Fibroblast of pulmonary artery (primary cell): ENCODE results near the gene VRK2.
A peak's percentile ranks its signal among the peaks of the same experiment; 100 is the strongest.

Experiments used
- DNase-seq: peaks from one replicate; pipeline ENCODE4 v3.0.0-alpha.2; 2010; ENCODE audit warnings: low read depth
- H3K4me3 ChIP-seq: replicated peaks from 2 replicates; pipeline ENCODE4 v1.5.1; 2011; ENCODE audit warnings: low read depth, mild to moderate bottlenecking, control low read depth, low read length, moderate library complexity
- TF ChIP-seq, protein P1 (sequence below): IDR thresholded peaks from 2 replicates; pipeline ENCODE4 v1.5.1; 2011; ENCODE audit warnings: mild to moderate bottlenecking, control low read depth, low read length, inconsistent platforms; ENCODE audit errors: missing control alignments

The VRK2 gene

DNA sequence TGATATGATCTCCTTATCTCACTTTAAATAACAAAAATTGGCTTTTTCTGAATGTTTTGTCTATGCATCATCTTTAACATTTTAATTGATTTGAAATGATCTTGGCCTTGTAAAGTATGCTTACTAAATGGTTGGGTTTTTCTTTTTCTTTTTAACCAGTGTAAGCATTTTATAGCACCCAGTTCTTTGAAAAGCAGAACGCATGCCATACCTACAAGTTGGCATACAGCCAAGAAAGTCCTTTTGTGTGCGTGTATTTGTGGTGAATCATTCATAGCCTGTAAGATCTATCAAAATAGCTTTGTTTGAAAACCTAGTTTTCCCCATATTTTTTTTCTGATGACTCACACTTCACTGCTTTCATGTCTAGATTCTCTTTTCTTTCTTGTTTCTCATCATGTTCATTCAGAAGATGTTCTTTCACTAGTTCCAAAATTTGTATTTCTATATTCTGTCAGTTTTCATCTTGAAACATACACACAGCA, 4.1 kb upstream of the VRK2 start:
- TF ChIP-seq, protein P1, sequence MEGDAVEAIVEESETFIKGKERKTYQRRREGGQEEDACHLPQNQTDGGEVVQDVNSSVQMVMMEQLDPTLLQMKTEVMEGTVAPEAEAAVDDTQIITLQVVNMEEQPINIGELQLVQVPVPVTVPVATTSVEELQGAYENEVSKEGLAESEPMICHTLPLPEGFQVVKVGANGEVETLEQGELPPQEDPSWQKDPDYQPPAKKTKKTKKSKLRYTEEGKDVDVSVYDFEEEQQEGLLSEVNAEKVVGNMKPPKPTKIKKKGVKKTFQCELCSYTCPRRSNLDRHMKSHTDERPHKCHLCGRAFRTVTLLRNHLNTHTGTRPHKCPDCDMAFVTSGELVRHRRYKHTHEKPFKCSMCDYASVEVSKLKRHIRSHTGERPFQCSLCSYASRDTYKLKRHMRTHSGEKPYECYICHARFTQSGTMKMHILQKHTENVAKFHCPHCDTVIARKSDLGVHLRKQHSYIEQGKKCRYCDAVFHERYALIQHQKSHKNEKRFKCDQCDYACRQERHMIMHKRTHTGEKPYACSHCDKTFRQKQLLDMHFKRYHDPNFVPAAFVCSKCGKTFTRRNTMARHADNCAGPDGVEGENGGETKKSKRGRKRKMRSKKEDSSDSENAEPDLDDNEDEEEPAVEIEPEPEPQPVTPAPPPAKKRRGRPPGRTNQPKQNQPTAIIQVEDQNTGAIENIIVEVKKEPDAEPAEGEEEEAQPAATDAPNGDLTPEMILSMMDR = no peak
- H3K4me3 ChIP-seq = no peak overlapping the region
- DNase-seq = peak; percentile 96

DNA sequence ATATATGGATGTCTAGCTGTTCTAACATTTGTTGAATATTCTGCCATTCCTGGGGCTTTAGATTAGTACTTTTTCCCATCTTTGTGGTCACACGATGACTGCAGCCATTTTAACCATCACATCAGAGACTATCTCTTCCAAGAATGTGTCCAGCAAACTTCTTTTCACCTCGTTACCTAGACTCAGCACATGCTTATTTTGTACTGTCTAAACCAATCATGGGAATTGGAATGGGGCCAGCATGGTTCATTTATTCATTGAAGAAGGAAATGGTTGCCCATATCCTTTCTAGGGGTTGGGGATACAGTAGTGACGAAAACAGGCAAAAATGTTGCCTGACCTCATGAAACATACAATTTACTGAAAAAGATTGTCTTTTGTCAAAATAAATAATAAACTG, 2.5 kb upstream of the VRK2 start:
- TF ChIP-seq, protein P1 = no peak
- DNase-seq = no peak
- no peak overlapping the region for H3K4me3 ChIP-seq

DNA sequence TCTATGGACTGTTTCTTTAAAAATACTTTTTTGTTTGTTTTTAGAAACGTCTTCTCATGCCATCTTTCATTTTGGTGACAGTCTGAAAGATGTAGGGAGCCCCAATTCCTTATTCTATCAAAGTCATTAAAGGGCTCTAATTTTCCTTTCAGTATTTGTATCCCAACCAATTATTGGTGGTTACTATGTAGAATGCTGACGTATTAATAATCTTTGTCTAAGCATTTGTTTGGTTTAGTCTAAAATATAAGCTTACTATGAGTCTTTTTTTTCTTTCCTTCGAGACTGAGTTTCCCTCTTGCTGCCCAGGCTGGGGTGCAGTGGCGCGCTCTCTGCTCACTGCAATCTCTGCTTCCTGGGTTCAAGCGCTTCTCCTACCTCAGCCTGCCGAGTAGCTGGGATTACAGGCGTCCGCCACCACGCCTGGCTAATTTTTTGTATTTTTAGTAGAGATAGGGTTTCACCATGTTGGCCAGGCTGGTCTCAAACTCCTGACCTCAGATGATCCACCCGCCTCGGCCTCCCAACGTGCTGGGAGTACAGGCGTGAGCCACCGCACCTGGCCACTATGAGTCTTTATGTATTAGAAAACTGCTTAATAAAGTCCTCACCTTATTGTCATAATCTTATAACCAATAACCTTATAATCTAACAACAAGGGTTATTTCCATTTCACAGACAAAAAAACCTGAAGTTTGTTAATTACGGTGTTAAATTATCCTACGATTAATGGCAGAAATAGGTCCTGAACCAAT, 849 bp upstream of the VRK2 start:
- TF ChIP-seq, protein P1 = no peak
- H3K4me3 ChIP-seq = peak overlapping the region; percentile 75
- DNase-seq = no peak

DNA sequence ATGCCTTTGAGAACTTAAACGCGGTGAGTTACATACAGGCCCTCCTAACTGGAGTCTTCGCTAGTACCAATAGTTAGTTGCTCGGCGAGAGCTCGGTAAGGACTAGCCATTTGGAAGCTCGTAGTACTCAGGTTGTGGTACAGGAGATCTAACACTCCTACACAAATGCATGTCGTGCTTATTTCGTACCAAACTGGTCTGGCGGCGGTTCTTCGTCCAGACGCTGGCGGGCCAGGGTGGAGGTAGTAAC, 346 bp upstream of the VRK2 start:
- TF ChIP-seq, protein P1 = no peak
- peak overlapping the region; percentile 75 for H3K4me3 ChIP-seq
- no peak for DNase-seq

DNA sequence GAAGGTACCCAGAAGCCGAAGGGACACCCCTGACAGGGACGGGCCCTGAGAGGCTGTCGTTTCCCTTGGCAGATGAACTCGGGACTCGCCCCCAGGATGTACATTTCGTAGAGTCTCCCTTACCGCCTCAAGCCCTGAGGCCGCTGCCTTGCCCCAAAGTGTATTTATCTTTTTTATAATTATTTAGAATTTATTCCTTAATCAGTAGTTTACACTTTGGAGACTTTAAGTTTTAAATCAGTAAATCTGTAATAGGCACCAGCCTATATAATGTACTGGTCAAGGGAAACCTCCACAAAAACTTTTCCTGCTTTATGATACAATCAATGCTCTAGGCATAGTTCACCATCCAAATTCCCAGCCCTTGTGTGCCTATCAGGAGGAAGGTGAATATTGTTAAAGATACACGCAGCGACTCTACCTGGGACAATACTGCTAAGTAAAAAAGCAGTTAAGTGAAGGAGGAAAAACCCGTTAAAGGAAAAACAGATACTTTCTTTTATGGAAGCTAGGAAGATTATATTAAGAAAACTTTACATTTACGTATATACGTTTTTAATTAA, 848 bp downstream of the VRK2 start:
- H3K4me3 ChIP-seq = peak overlapping the region; percentile 75
- TF ChIP-seq, protein P1 = no peak
- DNase-seq = no peak

DNA sequence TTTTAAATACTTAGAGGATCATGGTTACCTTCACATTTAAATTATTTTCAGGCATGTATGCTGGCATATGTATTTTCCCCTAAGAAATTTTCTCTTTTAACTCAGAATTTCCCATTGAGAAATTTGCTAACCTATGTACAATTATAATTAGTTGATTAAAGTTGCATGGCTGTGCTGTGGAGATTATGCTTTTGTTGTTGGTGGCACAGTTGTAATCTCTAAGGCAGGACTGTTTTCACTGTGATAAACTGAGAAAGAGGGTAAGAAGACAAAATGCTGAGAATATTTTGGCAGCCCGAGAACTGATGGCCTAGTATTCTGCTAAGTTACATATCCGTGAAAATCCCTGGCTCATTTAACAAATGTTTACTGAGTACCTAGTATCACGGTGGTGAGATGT, 1.4 kb downstream of the VRK2 start:
- DNase-seq = no peak
- TF ChIP-seq, protein P1 = no peak
- peak overlapping the region; percentile 75 for H3K4me3 ChIP-seq

DNA sequence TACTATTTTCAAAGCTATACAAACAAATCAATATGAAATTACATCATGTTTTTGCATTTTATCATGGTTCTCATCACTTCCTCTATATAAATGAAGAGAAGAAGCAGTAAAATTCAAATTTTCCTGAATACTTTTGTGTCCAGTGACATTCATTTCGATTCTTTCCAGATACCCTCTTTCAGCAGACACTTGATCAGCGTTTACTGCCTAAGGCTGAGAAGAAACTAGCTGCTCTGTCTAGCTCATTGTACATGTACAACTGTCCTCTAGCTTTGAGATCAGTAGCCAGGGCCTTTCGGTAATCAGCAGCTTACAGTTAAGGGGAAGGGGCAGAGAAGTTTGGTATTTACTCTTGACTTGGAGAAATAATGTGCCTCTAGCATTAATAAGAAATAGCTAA, 4.8 kb downstream of the VRK2 start:
- DNase-seq = no peak
- no peak overlapping the region for H3K4me3 ChIP-seq
- TF ChIP-seq, protein P1 = no peak
